MM.1S (cell line): Measurements from ENCODE around the gene GPC1.

Experiments used
- DNase-seq: peaks from one replicate; pipeline ENCODE4 v3.0.0-alpha.2; 2015
- H2AFZ ChIP-seq: fragments of 300-600 bp; sonication (generic); 2 replicates; pipeline ENCODE4 v1.6.0; 2016; ENCODE audit warnings: antibody characterized with exemption, low read length
- H3F3A ChIP-seq: fragments of 300-600 bp; sonication (generic); 2 replicates; pipeline ENCODE4 v1.6.1; 2016; ENCODE audit warnings: mild to moderate bottlenecking, antibody characterized with exemption, low read length, moderate library complexity, mixed read lengths; ENCODE audit not compliant: insufficient read depth
- H3K27ac ChIP-seq: fragments of 300-600 bp; sonication (generic); 2 replicates; pipeline ENCODE4 v1.5.1; 2016; ENCODE audit warnings: mild to moderate bottlenecking, low read length
- H3K27me3 ChIP-seq: fragments of 300-600 bp; sonication (generic); replicated peaks from 2 replicates; pipeline ENCODE4 v1.6.0; 2016; ENCODE audit warnings: low read length; ENCODE audit not compliant: insufficient read depth
- H3K36me3 ChIP-seq: fragments of 300-600 bp; sonication (generic); replicated peaks from 2 replicates; pipeline ENCODE4 v1.6.1; 2016; ENCODE audit warnings: mild to moderate bottlenecking, low read length, mixed read lengths; ENCODE audit not compliant: insufficient read depth
- H3K4me1 ChIP-seq: fragments of 300-600 bp; sonication (generic); 2 replicates; pipeline ENCODE4 v1.6.1; 2016; ENCODE audit warnings: low read length, mixed read lengths
- H3K4me2 ChIP-seq: fragments of 300-600 bp; sonication (generic); 2 replicates; pipeline ENCODE4 v1.6.0; 2016; ENCODE audit warnings: low read depth, low read length
- H3K4me3 ChIP-seq: fragments of 300-600 bp; sonication (generic); 2 replicates; pipeline ENCODE4 v1.5.1; 2016; ENCODE audit warnings: low read length, mixed read lengths
- H3K79me2 ChIP-seq: fragments of 300-600 bp; sonication (generic); 2 replicates; pipeline ENCODE4 v1.6.1; 2016; ENCODE audit warnings: mixed run types, low read length, mixed read lengths
- H3K9ac ChIP-seq: fragments of 300-600 bp; sonication (generic); 2 replicates; pipeline ENCODE4 v1.6.1; 2016; ENCODE audit warnings: low read length, mixed read lengths
- H3K9me2 ChIP-seq: fragments of 300-600 bp; sonication (generic); replicated peaks from 2 replicates; pipeline ENCODE4 v1.6.1; 2016; ENCODE audit warnings: mild to moderate bottlenecking, low read length, mixed read lengths; ENCODE audit not compliant: insufficient read depth
- H3K9me3 ChIP-seq: fragments of 300-600 bp; sonication (generic); replicated peaks from 2 replicates; pipeline ENCODE4 v1.6.1; 2016; ENCODE audit warnings: mild to moderate bottlenecking, low read length, mixed read lengths; ENCODE audit not compliant: insufficient read depth
- H4K20me1 ChIP-seq: fragments of 300-600 bp; sonication (generic); 2 replicates; pipeline ENCODE4 v1.6.1; 2016; ENCODE audit warnings: mild to moderate bottlenecking, low read length, moderate library complexity, mixed read lengths; ENCODE audit not compliant: insufficient read depth
- EZH2 ChIP-seq: fragments of 300-600 bp; sonication (generic); optimal IDR thresholded peaks from 2 replicates; pipeline ENCODE3; 2017; ENCODE audit warnings: low read depth, mild to moderate bottlenecking, antibody characterized with exemption, low read length, mixed read lengths
- EZH2phosphoT487 ChIP-seq: fragments of 300-600 bp; sonication (generic); IDR thresholded peaks from 2 replicates; pipeline ENCODE4 v1.6.1; 2018; ENCODE audit warnings: antibody characterized with exemption, low read length
- TF ChIP-seq, protein P1 (sequence below): fragments of 300-600 bp; sonication (generic); IDR thresholded peaks from 2 replicates; pipeline ENCODE4 v1.5.1; 2016; ENCODE audit warnings: antibody characterized with exemption, low read length, mixed read lengths

GPC1 gene

DNA sequence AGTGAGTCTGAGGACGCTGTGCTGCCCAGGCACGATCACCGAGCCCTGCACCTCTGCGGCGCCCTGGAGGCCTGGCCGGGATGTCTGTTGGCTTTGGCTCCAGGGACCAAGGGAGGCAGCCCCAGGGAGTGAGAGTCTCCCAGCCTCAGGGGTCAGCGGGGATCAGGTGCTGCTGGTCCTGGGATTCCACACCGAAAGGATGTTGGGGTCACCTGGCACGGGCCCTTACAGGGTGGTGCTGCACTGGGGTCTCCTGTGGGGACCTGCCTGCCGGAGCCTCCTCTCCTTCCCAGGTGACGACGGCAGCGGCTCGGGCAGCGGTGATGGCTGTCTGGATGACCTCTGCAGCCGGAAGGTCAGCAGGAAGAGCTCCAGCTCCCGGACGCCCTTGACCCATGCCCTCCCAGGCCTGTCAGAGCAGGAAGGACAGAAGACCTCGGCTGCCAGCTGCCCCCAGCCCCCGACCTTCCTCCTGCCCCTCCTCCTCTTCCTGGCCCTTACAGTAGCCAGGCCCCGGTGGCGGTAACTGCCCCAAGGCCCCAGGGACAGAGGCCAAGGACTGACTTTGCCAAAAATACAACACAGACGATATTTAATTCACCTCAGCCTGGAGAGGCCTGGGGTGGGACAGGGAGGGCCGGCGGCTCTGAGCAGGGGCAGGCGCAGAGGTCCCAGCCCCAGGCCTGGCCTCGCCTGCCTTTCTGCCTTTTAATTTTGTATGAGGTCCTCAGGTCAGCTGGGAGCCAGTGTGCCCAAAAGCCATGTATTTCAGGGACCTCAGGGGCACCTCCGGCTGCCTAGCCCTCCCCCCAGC lies 30.5 kb downstream of the GPC1 start:
- H3F3A ChIP-seq = no peaks in the 10 kb centered on the region
- H3K4me1 ChIP-seq = no peaks in the 10 kb centered on the region
- TF ChIP-seq, protein P1, sequence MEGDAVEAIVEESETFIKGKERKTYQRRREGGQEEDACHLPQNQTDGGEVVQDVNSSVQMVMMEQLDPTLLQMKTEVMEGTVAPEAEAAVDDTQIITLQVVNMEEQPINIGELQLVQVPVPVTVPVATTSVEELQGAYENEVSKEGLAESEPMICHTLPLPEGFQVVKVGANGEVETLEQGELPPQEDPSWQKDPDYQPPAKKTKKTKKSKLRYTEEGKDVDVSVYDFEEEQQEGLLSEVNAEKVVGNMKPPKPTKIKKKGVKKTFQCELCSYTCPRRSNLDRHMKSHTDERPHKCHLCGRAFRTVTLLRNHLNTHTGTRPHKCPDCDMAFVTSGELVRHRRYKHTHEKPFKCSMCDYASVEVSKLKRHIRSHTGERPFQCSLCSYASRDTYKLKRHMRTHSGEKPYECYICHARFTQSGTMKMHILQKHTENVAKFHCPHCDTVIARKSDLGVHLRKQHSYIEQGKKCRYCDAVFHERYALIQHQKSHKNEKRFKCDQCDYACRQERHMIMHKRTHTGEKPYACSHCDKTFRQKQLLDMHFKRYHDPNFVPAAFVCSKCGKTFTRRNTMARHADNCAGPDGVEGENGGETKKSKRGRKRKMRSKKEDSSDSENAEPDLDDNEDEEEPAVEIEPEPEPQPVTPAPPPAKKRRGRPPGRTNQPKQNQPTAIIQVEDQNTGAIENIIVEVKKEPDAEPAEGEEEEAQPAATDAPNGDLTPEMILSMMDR = no peak
- no peak for TF ChIP-seq EZH2phosphoT487
- TF ChIP-seq EZH2 = no peak
- H3K27me3 ChIP-seq = no peaks in the 10 kb centered on the region
- no peak overlapping the region for H2AFZ ChIP-seq
- H3K79me2 ChIP-seq = no peaks in the 10 kb centered on the region
- no peaks in the 10 kb centered on the region for H4K20me1 ChIP-seq
- no peak overlapping the region for H3K4me2 ChIP-seq
- H3K36me3 ChIP-seq = no peaks in the 10 kb centered on the region
- no peak overlapping the region for H3K27ac ChIP-seq
- no peak for DNase-seq
- H3K4me3 ChIP-seq = no peak overlapping the region
- no peaks in the 10 kb centered on the region for H3K9me3 ChIP-seq
- no peaks in the 10 kb centered on the region for H3K9me2 ChIP-seq
- no peak overlapping the region for H3K9ac ChIP-seq

DNA sequence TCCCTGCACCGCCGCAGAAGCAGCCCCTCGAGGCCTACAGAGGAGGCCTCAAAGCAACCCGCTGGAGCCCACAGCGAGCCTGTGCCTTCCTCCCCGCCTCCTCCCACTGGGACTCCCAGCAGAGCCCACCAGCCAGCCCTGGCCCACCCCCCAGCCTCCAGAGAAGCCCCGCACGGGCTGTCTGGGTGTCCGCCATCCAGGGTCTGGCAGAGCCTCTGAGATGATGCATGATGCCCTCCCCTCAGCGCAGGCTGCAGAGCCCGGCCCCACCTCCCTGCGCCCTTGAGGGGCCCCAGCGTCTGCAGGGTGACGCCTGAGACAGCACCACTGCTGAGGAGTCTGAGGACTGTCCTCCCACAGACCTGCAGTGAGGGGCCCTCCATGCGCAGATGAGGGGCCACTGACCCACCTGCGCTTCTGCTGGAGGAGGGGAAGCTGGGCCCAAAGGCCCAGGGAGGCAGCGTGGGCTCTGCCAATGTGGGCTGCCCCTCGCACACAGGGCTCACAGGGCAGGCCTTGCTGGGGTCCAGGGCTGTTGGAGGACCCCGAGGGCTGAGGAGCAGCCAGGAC lies 31.2 kb downstream of the GPC1 start:
- no peaks in the 10 kb centered on the region for H3K79me2 ChIP-seq
- no peak overlapping the region for H3K27ac ChIP-seq
- H2AFZ ChIP-seq = no peak overlapping the region
- H4K20me1 ChIP-seq = no peaks in the 10 kb centered on the region
- TF ChIP-seq, protein P1 = no peak
- TF ChIP-seq EZH2phosphoT487 (no peak), EZH2 (no peak)
- H3K9me3 ChIP-seq = no peaks in the 10 kb centered on the region
- H3K4me3 ChIP-seq = no peak overlapping the region
- no peak overlapping the region for H3K4me2 ChIP-seq
- no peaks in the 10 kb centered on the region for H3K9me2 ChIP-seq
- H3K36me3 ChIP-seq = no peaks in the 10 kb centered on the region
- H3K4me1 ChIP-seq = no peaks in the 10 kb centered on the region
- DNase-seq = no peak
- H3K27me3 ChIP-seq = no peaks in the 10 kb centered on the region
- H3F3A ChIP-seq = no peaks in the 10 kb centered on the region
- no peak overlapping the region for H3K9ac ChIP-seq

DNA sequence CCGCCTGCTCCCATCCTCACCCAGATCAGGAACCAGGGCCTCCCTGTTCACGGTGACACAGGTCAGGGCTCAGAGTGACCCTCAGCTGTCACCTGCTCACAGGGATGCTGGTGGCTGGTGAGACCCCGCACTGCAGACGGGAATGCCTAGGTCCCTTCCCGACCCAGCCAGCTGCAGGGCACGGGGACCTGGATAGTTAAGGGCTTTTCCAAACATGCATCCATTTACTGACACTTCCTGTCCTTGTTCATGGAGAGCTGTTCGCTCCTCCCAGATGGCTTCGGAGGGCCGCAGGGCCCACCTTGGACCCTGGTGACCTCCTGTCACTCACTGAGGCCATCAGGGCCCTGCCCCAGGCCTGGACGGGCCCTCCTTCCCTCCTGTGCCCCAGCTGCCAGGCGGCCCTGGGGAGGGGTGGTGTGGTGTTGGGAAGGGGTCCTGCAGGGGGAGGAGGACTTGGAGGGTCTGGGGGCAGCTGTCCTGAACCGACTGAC lies 31.7 kb downstream of the GPC1 start:
- Histone ChIP-seq H3K9ac (no peak overlapping the region), H3K9me2 (no peaks in the 10 kb centered on the region), H3K4me2 (no peak overlapping the region), H4K20me1 (no peaks in the 10 kb centered on the region), H3K4me1 (no peaks in the 10 kb centered on the region), H3F3A (no peaks in the 10 kb centered on the region), H3K4me3 (no peak overlapping the region), H3K27ac (no peak overlapping the region), H3K27me3 (no peaks in the 10 kb centered on the region), H3K36me3 (no peaks in the 10 kb centered on the region), H2AFZ (no peak overlapping the region), H3K79me2 (no peaks in the 10 kb centered on the region), H3K9me3 (no peaks in the 10 kb centered on the region)
- DNase-seq = no peak
- TF ChIP-seq EZH2 (no peak), EZH2phosphoT487 (no peak)
- TF ChIP-seq, protein P1 = no peak
